NCI-H82 treated with DMSO at 0.1 percent for 48 hours (cell line): ENCODE results near the gene ELF3.
"Not testable (repeated sequence)": the region's sequence is repeated elsewhere in the genome, so short reads cannot be mapped to it uniquely, and the experiment has no call there.

Experiments used
- DNase-seq: peaks from one replicate; lab custom pipeline; 2025; ENCODE audit not compliant: unreplicated experiment; lab: John Stamatoyannopoulos, UW

Gene ELF3

GRCh38 chr1:202010180-202011015 is at the start of gene ELF3:
Gene ELF3, plus strand, starts transcription at chr1:202010587. Its CDS starts 550 bp downstream, at chr1:202011137.
- DNase-seq: peak; percentile 66

DNA sequence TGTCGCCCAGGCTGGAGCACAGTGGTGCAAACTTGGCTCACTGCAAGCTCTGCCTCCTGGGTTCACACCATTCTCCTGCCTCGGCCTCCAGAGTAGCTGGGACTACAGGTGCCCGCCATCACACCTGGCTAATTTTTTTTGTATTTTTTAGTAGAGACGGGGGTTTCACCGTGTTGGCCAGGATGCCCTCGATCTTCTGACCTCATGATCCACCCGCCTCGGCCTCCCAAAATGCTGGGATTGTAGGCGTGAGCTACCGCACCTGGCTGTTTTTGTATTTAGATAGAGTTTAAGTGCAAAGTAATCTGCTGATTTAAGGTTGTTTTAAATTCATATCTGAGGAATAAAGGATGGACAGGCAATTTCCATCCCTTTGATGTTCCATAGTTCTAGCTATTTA is 48.0 kb upstream of the ELF3 start:
- not testable (repeated sequence) for DNase-seq

- DNase-seq: no peak
Observed at GRCh38 chr1:201964261-201964660, 46.1 kb upstream of the ELF3 start.

- no peak for DNase-seq
Observed at GRCh38 chr1:201966171-201966570, 44.2 kb upstream of the ELF3 start.

DNA sequence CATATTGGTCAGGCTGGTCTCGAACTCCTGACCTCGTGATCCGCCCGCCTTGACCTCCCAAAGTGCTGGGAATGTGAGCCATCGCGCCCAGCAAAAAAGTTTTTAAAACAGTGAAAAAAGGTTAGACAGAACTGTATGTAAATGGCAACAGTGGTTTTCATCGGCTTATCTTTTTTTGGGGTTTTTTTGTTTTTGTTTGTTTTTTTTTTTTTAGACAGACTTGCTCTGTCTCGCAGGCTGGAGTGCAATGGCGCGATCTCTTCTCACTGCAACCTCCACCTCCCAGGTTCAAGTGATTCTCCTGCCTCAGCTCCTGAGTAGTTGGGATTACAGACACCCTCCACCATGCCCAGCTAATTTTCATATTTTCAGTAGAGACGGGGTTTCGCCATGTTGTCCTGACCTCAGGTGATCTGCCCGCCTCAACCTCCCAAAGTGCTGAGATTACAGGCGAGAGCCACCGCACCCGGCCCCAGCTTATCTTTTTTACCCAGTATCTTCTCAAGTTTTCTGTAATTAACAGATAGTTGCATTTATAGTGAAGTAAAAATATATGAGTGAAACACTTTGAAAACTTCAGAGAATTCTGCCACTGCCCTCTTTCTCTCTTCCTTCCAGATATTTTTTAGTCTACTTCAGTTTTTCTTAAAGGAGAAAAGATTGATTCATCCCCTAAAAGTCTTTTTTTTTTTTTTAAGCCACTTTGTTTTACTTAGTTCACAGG is 42.0 kb upstream of the ELF3 start:
- DNase-seq: no peak

- no peak for DNase-seq
Observed at GRCh38 chr1:201970334-201971159, 39.8 kb upstream of the ELF3 start.

- DNase-seq: peak; percentile 55
Observed at GRCh38 chr1:201982082-201982622, 28.2 kb upstream of the ELF3 start.

- DNase-seq: peak; percentile 57
Observed at GRCh38 chr1:201982623-201983379, 27.6 kb upstream of the ELF3 start, which contains the start of gene RNPEP. Gene RNPEP, plus strand, starts transcription at chr1:201982648. Its CDS starts 19 bp downstream, at chr1:201982667.

DNA sequence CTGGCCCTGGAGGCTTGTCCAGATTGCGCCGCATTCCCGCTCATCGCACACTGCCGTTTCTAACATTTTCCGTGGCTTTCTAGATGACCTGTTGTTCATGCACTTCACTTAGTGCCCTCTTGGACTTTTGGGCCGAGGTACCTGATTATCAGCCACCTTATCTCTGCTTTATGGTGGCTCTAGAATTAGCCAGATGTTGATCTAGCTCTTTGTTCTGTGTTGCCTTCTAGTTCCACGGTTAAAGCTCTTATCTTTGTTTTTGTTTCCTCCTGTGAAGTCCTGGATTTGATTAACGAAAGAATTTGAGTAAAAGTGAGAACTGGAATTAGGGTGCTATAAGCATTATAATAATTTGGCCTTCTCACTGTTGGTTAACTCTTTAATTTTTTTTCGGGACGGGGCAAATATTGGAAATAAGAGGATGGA is 27.0 kb upstream of the ELF3 start:
- no peak for DNase-seq

DNA sequence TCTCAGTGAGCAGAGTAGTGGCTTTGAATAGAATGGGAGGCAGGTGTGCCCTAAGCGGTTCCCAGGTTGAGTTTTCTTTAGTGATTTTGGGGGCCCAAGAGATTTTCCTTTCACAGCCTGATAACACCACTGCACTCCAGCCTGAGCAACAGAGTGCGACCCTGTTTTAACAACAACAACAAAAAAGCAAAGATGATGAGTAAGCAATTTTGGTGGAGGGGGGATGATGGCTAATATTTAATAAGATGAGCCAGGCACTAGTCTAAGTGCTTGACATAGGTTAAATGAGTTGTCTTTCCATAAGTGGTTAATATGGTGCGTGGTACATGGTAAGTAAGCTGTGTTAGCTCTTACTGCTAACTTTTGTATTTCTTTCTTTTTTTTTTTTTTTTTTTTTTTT is 25.9 kb upstream of the ELF3 start:
- DNase-seq: no peak

GRCh38 chr1:201985355-201985754 is 25.0 kb upstream of the ELF3 start:
- no peak for DNase-seq

GRCh38 chr1:201988601-201989000 is 21.8 kb upstream of the ELF3 start:
- DNase-seq: no peak

DNA sequence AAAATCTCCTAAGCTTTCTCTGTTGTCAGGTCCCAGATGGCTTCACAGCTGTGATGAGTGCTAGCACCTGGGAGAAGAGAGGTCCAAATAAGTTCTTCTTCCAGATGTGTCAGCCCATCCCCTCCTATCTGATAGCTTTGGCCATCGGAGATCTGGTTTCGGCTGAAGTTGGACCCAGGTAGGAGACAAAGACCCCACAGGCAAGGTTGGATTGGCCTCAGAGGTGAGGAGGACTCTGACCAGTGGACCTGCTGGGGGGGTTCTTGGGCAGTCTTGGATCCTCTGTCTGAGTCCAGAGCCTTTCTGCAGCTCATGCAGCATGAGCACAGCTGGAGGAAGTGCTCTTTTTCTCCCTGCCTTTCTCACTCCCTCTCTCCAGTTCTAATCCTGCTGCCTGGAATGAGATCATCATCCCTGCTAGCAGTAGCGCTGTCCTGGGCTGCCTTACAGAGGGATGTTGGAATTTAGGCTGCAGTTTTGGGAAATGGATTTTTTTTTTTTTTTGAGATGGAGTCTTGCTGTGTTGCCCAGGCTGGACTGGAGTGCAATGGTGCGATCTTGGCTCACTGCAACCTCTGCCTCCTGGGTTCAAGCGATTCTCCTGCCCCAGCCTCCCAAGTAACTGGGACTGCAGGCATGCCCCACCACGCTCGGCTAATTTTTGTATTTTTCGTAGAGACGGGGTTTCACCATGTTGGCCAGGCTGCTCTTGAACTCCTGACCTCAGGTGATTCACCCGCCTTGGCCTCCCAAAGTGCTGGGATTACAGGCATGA is 20.8 kb upstream of the ELF3 start:
- no peak for DNase-seq

- DNase-seq: no peak
Observed at GRCh38 chr1:201990427-201990826, 20.0 kb upstream of the ELF3 start.

- peak; percentile 80 for DNase-seq
Observed at GRCh38 chr1:201999625-202000238, 10.7 kb upstream of the ELF3 start.

DNA sequence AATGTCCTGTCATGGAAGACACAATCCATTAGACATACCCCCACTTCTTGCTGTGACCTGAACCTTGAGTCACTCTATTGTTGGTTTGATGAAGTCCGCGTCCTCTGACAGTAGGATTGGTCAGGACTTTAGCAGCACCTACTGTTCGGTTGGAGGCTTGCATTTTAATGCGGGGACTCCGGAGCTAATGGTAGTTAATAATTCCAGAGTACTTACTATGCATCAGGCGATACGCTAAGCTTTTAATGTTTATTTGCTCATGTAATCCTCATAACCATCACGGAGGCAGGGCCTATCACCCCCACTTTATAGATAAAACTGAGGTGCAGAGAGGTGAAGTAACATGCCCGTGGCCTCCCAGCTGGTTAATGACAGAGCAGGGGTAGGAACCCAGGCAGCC is 7.9 kb upstream of the ELF3 start:
- no peak for DNase-seq

- DNase-seq: no peak
Observed at GRCh38 chr1:202004711-202005110, 5.7 kb upstream of the ELF3 start.

DNA sequence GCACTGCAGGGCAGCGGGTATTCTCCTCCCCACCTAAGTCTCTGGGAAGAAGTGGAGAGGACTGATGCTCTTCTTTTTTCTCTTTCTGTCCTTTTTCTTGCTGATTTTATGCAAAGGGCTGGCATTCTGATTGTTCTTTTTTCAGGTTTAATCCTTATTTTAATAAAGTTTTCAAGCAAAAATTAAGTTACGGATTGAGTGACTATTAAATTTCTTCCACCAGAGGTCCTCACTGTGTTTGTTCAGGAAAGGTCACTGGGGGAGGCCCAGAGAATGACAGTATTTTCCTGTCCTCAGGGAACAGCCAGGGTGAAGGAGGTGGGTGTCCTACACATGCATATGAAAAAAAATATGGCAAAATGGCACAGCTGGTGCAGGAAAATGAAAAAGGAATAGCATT is 4.4 kb upstream of the ELF3 start:
- DNase-seq: no peak

- DNase-seq: no peak
Observed at GRCh38 chr1:202007304-202007703, 3.1 kb upstream of the ELF3 start.
